ENCODE data around the gene SUPT6H.

GRCh38 chr17:28729950-28730330 is 67.9 kb downstream of the SUPT6H start:
- TF ChIP-seq POLR2A (IDR thresholded peaks at IDR 0.05) = no peak
- no peak for TF ChIP-seq CTCF (IDR thresholded peaks at IDR 0.05)

Measured in testis (tissue), 2 donors.